HG03342 (cell line): ENCODE results near the gene SELENOS.

ENCODE experiments used
- ATAC-seq: cut with Tn5 transposase; IDR thresholded peaks from one replicate; pipeline ENCODE4 v1.9.1; 2021; ENCODE audit warnings: mild to moderate bottlenecking, moderate library complexity; ENCODE audit not compliant: unreplicated experiment

The SELENOS gene

DNA sequence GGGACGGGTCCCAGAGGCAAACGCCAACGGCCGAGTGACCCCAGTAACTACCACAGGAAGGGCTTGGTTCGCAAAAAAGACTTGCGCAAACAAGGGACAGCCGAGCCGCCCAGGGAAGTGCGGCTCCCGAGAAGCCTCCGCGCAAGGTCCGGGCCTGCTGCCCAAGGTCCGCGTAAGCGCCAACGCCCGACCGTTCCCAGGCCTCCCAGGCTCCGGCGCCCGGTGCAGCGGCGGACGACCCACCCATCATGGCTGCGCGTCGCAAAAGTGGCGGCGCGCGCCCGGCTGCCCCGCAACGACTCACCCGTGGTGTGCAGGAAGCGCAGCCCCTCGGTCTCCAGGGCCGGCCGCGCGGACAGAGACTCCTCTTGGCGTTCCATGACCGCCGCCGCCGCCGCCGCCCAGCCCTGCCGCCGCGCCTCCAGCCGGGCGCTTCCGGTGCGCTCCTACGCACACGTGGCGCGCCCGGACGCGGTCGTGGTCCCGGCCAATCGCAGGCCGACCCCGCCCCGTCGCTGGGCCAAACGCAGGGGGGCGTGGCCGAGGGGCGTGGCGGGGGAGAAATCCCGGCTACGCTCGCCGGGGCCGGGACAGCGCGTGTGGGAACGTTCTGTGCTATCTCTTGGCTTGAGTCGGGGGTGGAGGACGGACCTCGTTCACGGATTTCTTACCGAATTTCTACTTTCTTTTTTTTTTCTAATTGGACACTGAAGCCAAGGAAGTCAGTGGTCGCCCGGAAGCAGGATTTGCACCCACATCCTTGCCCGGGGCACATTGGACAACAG is at the start of gene SELENOS:
SELENOS (minus strand) TSS at position 448 of the 785 bp plus-strand sequence; CDS start at position 380, 68 bp downstream.
- peak; percentile 88 for ATAC-seq

- ATAC-seq: no peak
Measured at GRCh38 chr15:101326462-101327146, 49.3 kb upstream of the SELENOS start.

DNA sequence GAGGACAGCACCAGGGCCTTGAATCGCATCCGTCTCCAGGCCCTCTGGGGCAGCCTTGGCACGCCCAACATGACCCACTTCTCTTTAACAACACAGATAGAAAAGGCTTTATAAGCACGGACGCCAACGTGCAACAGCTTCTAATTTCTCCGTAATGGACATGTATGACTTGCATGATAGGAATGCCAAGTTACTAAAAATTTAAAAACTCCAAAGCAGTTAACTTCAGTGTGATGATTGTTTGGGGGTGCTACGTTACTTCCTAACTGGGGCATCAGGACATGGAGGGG is 48.7 kb upstream of the SELENOS start:
- no peak for ATAC-seq

- ATAC-seq: no peak
Measured at GRCh38 chr15:101325263-101326025, 48.2 kb upstream of the SELENOS start.

GRCh38 chr15:101324524-101325177 is 47.4 kb upstream of the SELENOS start:
- no peak for ATAC-seq

- ATAC-seq: no peak
Measured at GRCh38 chr15:101323793-101324523, 46.7 kb upstream of the SELENOS start.

DNA sequence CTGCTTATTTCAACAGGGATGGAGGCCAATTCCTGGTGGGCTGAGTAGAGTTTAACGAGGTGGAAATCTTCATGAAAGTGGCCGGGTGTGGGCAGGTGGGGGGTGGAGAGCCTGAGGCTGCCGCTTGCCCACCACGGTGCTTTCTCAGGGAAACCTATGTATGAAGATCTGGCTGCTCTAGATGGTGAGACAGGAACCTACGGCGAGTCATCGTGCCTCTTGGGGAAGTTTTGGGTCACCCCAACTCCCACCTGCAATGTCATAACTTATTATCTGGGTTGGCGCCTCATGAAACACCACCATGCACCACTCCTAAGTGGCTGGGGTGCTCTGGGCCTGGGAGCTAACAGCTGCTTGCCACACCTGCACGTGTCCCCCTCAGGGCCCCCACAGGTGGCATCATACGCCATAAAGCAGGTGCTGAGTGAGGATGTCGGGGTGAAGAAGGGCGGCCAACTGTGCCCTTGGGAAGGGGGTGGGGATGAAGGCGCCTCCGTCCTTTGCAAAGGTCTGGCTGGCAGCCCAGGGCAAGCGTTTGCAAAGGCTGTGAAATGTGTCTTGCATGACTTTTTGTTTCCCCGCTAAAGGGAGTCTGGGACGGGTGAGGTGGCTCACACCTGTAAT is 45.7 kb upstream of the SELENOS start:
- no peak for ATAC-seq

DNA sequence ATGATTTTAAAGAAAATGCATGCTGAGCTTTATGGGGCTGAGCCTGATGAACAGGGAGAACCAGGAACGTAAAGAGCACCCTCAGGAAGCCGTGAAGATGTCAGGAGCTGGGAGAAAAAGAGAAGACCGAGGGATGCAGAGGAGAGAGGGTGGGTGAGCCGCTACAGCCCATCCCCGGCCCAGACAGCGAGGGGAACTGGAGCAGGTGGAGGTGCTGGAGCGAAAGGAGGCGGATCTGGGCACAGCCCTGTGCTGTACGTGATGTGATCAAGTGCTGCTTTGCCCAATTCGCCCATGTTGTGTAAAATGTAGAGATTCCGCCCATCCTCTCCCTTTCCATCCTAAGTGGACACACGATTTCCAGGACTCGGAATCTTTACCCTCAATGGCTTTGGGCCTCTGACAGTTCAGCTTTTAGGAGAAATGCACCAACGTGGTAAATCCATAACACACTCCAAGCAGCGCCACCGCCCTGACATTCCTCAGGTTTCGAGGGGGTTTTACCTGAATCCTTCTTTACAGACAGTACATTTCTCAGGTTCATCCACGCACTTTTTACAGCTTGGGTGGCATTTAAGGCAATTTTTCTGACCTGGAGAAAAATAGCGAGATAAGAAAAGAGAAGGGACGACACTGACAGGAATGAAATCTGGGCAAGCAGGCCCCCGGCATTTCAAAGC is 44.9 kb upstream of the SELENOS start:
- no peak for ATAC-seq

GRCh38 chr15:101320501-101321052 is 43.3 kb upstream of the SELENOS start:
- ATAC-seq: peak; percentile 82

GRCh38 chr15:101318839-101319238 is 41.6 kb upstream of the SELENOS start:
- ATAC-seq: no peak

DNA sequence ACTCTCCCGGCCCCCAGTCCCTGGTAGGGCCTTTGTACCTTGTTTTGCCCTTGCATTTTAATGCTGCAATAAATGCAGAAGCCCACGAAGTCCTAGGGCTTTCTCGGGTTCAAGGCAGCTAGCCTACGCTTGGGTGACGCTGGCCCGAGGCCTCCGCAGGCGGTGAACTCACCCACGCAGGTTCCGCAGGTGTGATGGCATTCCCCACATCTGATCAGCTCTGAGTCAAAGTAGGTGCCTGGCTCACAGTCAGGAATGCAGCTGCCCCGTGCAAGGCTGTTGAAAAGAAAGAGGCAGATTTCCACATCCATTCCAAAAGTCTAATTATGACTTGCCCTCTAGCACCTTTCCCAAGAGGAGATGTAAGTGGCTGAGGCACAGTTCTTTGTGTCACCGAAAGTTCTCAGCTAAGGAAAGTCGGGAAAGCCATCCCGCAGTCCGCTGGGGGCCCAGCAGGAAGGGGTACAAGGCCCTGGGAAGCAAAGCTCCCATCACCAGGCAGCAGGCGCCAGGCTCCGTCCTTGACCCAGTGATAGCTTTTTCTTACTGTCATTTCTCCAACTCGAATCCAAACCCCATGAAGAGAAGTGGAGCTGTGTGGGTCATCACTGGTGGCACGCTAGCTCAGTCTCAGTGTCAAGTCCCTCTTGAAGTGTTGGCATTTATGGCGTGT is 41.0 kb upstream of the SELENOS start:
- ATAC-seq: no peak

- ATAC-seq: no peak
Measured at GRCh38 chr15:101317336-101317872, 40.1 kb upstream of the SELENOS start.

GRCh38 chr15:101316529-101316928 is 39.2 kb upstream of the SELENOS start:
- ATAC-seq: no peak

GRCh38 chr15:101315736-101316135 is 38.5 kb upstream of the SELENOS start:
- no peak for ATAC-seq

DNA sequence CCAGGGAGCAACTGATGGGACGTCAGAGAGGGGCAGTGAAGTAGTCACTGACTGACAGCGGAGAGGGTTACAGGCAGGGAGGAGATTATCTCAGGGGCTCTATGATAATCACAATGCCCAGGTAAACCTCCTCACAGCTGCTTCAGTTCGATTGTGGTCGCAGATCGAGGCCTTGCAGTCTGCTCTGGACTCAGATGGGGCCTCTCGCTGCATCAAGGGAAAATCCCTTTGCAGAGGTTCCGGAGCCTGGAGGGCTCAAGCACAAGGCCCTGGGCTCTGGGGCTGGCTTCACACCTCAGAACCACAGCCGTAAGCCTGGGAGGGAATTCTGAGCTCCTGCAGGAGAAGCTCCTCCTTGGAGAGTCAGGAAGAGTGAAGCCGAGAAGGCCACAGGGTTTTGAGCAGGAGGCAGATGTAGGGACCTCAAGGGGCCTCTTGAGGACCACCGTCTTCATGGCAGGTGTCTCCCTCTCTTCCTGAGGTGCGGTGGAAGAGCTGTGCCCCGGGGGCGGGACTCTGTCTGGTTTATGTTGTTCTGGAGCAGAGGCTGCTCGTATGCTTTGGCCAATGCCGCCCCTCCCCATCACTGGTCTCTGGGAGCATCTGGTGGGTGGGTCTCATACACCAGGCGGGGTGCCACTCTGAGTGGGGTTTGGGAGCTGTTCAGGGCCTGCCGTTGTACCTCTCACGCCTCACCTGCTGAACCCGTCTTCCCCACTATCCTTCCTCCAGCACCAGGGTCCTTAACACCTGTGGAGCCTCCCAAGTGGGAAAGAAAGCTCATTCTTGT is 37.2 kb upstream of the SELENOS start:
- no peak for ATAC-seq

DNA sequence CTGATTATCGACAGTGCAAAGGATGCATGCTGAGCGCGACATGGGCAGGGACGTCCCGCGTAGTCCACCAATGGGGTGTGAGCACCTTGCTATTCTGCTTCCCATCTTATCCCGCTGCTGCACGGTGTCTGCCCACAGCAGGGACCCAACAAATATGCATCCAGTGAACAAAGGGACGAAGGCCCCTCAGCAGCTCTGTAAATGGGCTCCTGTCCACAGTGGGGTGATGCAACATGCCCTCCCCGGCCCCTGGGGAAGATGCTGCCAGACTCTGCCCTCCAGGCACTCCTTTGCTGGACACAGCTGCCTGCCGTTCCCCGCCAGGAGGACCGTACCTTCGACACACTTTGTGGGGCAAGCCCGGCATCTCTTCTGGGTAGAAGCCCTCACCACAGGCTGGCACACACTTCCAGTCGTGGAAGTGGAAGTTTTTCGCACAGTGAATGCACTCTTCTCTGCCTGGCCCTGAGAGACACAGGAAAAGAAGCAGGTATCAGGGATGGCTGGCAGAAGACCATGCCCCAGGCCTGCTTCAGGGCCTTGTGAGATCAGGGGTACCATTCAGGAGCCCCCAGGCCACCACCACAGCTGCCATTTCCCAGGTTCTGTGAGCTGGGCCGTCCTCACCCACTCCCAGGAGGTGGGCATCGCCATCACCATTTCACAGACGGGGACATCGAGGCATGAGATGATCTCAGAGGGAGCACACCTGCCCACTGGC is 35.9 kb upstream of the SELENOS start:
- no peak for ATAC-seq

DNA sequence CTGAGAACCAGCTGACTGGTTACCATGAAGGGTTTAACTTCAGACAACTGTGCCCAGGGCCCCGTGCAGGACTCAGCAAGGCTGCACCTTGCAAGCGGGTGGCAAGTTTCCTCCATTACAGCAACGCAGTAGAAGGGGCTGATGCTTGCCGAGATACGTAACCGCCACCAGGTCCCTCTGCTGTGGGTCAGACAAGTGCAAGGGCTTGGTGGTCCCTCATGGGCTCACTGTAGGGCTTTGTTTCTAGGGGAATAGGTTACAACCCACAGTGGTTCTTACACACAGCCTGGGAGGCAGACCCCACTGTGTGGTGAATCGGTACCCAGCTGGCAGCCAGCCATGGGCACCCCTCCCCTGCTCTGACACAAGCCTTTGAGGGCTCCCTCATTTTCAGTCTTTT is 33.2 kb upstream of the SELENOS start:
- no peak for ATAC-seq
